Gastroesophageal sphincter (tissue), 4 donors: Measurements from ENCODE around the gene G6PD. TPM values are rescaled to one million over a fixed set of nuclear protein-coding genes. Genes with fewer than 3 reads are reported as not detected.

ENCODE experiments used
- ATAC-seq: fragments of 150-250 bp; one replicate; pipeline ENCODE4 v1.9.1; 2016; ENCODE audit warnings: mild to moderate bottlenecking, moderate library complexity
- H3K27ac ChIP-seq, 4 donors: fragments of 200-600 bp; sonication (generic) in 3 of 4; 1 replicate in 3 of 4; 2 replicates in 1 of 4; pipeline ENCODE4 v1.5.1; 2016 to 2019
- H3K27me3 ChIP-seq: fragments of 200-600 bp; sonication (generic); one replicate; pipeline ENCODE4 v1.5.1; 2019
- H3K36me3 ChIP-seq, 2 donors: fragments of 200-600 bp; sonication (generic); one replicate each; pipeline ENCODE4 v1.5.1; 2019; ENCODE audit warnings: control low read depth in 1 of 2
- H3K4me1 ChIP-seq, 3 donors: fragments of 200-600 bp; sonication (generic); 1 replicate in 2 of 3; 2 replicates in 1 of 3; pipeline ENCODE4 v1.5.1; 2016 to 2019; ENCODE audit warnings: control low read depth in 2 of 3
- H3K4me3 ChIP-seq, 2 donors: fragments of 200-600 bp; sonication (generic); one replicate each; pipeline ENCODE4 v1.5.1; 2019; ENCODE audit warnings: mild to moderate bottlenecking in 1 of 2, moderate library complexity in 1 of 2
- H3K9me3 ChIP-seq, 3 donors: fragments of 200-600 bp; sonication (generic); one replicate each; pipeline ENCODE4 v1.5.1; 2017 to 2019; ENCODE audit warnings: control low read depth in 2 of 3
- CTCF ChIP-seq, 4 experiments: fragments of 200-600 bp in 2 of 4; fragments of 450-650 bp in 2 of 4; sonication (generic) in 1 of 4; IDR thresholded peaks; one replicate each; pipeline ENCODE4 v1.5.1; 2017 to 2019; ENCODE audit warnings: antibody characterized with exemption in 4 of 4, mild to moderate bottlenecking in 2 of 4, moderate library complexity in 2 of 4
- EP300 ChIP-seq: sonication (generic); formaldehyde crosslinking; IDR thresholded peaks from one replicate; pipeline ENCODE4 v1.6.1; 2017; ENCODE audit warnings: antibody characterized with exemption, mild to moderate bottlenecking
- POLR2A ChIP-seq, 2 donors: fragments of 450-650 bp; IDR thresholded peaks; one replicate each; pipeline ENCODE4 v1.6.1; 2017; ENCODE audit warnings: antibody characterized with exemption in 2 of 2, mild to moderate bottlenecking in 2 of 2, moderate library complexity in 1 of 2
- POLR2AphosphoS5 ChIP-seq: sonication (generic); formaldehyde crosslinking; IDR thresholded peaks from one replicate; pipeline ENCODE4 v1.6.1; 2017; ENCODE audit warnings: antibody characterized with exemption
- WGBS, 2 donors: methylation state at CpG; one replicate each; pipeline ENCODE4 v1.1.5; 2018; ENCODE audit warnings: low coverage in 1 of 2; 5-methylcytosine and 5-hydroxymethylcytosine counted together
- total RNA-seq, 4 donors: library from RNA; depleted of rRNA; stranded (reverse); fragments of >200 nt; gene quantifications; one replicate each; pipeline ENCODE4 v1.1.0, GENCODE V29; 2016

Gene G6PD
- total RNA-seq, 4 donors from 2014 or later = 15.9 to 26.0 (median 22.1) TPM

- peaks cover 0 to 18% (median 0%) of the 10 kb centered on the region in 3 donors for H3K4me1 ChIP-seq
- TF ChIP-seq CTCF (IDR thresholded peaks at IDR 0.05) (no peak), EP300 (no peak)
- no peaks in the 10 kb centered on the region for H3K9me3 ChIP-seq
- H3K27ac ChIP-seq = no peak overlapping the region
- H3K36me3 ChIP-seq = peaks cover 0 to 47% of the 10 kb centered on the region in 2 donors
- no peak for ATAC-seq
- no peak overlapping the region for H3K4me3 ChIP-seq
- H3K27me3 ChIP-seq = no peaks in the 10 kb centered on the region
- no CpG with 5 or more reads among the region's 12 CpGs for WGBS, 2 donors
Observed at GRCh38 chrX:154511761-154512160, 34.9 kb downstream of the G6PD start.

GRCh38 chrX:154509455-154509854 is 37.2 kb downstream of the G6PD start:
- TF ChIP-seq EP300 (no peak), CTCF (IDR thresholded peaks at IDR 0.05) (no peak), POLR2A (IDR thresholded peaks at IDR 0.05) (no peak), POLR2AphosphoS5 (no peak)
- H3K4me1 ChIP-seq = peaks cover 0 to 8% (median 0%) of the 10 kb centered on the region in 3 donors
- H3K4me3 ChIP-seq = no peak overlapping the region
- 92 to 100% methylated on average over 1 to 5 of the region's 5 CpGs for WGBS, 2 donors
- H3K27ac ChIP-seq = no peak overlapping the region
- no peaks in the 10 kb centered on the region for H3K9me3 ChIP-seq
- no peaks in the 10 kb centered on the region for H3K27me3 ChIP-seq
- peaks cover 0 to 67% of the 10 kb centered on the region in 2 donors for H3K36me3 ChIP-seq
- no peak for ATAC-seq

GRCh38 chrX:154508384-154508745 is 38.3 kb downstream of the G6PD start:
- peaks cover 0 to 67% of the 10 kb centered on the region in 2 donors for H3K36me3 ChIP-seq
- WGBS, 2 donors = 100% methylated on average over 1 of the region's 13 CpGs; no CpG with 5 or more reads in 1 of the 2 donors
- no peaks in the 10 kb centered on the region for H3K27me3 ChIP-seq
- H3K27ac ChIP-seq = no peak overlapping the region
- ATAC-seq = no peak
- no peak for TF ChIP-seq CTCF (IDR thresholded peaks at IDR 0.05)
- no peak for TF ChIP-seq POLR2A (IDR thresholded peaks at IDR 0.05)
- no peak for TF ChIP-seq EP300
- TF ChIP-seq POLR2AphosphoS5 = no peak
- no peak overlapping the region for H3K4me3 ChIP-seq
- no peaks in the 10 kb centered on the region for H3K9me3 ChIP-seq
- H3K4me1 ChIP-seq = no peaks in the 10 kb centered on the region

- WGBS, 2 donors = 100% methylated on average over 1 of the region's 24 CpGs; no CpG with 5 or more reads in 1 of the 2 donors
- ATAC-seq = no peak
- Histone ChIP-seq H3K9me3 (no peaks in the 10 kb centered on the region), H3K36me3 (peaks cover 0 to 67% of the 10 kb centered on the region in 2 donors), H3K27ac (no peak overlapping the region), H3K4me3 (no peak overlapping the region), H3K4me1 (no peaks in the 10 kb centered on the region), H3K27me3 (no peaks in the 10 kb centered on the region)
- TF ChIP-seq EP300 = no peak
- no peak for TF ChIP-seq POLR2A (IDR thresholded peaks at IDR 0.05)
- TF ChIP-seq POLR2AphosphoS5 = no peak
- no peak for TF ChIP-seq CTCF (IDR thresholded peaks at IDR 0.05)
Observed at GRCh38 chrX:154507673-154508383, 38.8 kb downstream of the G6PD start.
